Tibial nerve (tissue), 4 donors: ENCODE measurements around the gene ABLIM2.

ENCODE experiments used
- CTCF ChIP-seq, 5 experiments: fragments of 200-600 bp in 3 of 5; fragments of 450-650 bp in 2 of 5; sonication (generic) in 3 of 5; IDR thresholded peaks; one replicate each; pipeline ENCODE4 v1.5.1; 2016 to 2019; ENCODE audit warnings: antibody characterized with exemption in 5 of 5, mild to moderate bottlenecking in 3 of 5, moderate library complexity in 2 of 5
- EP300 ChIP-seq, 2 donors: sonication (generic); formaldehyde crosslinking; IDR thresholded peaks; one replicate each; pipeline ENCODE4 v1.6.1; 2017; ENCODE audit warnings: antibody characterized with exemption in 2 of 2, mild to moderate bottlenecking in 1 of 2

GRCh38 chr4:8184061-8184460 lies 25.4 kb upstream of the ABLIM2 start:
- TF ChIP-seq CTCF (IDR thresholded peaks at IDR 0.05) (no peak), EP300 (IDR thresholded peaks at IDR 0.05) (no peak)
